AG04449 (cell line): ENCODE results near the gene CAPRIN2.

Source experiments
- CTCF ChIA-PET: fragments of 350-600 bp; formaldehyde crosslinking; extraction: SDS; loops from one replicate; lab custom pipeline; 2021; ENCODE audit warnings: antibody characterized with exemption; lab: Yijun Ruan, JAX
- POLR2A ChIA-PET: fragments of 400-600, 350-600 bp; formaldehyde crosslinking; extraction: SDS; loops from one replicate; lab custom pipeline; 2020; ENCODE audit warnings: antibody characterized with exemption, inconsistent platforms; lab: Yijun Ruan, JAX
- DNase-seq: peaks from one replicate; pipeline ENCODE4 v3.0.0-alpha.2; 2010; ENCODE audit warnings: low read depth, low spot score
- H3K4me3 ChIP-seq: 2 replicates; pipeline ENCODE4 v1.5.1; 2011; ENCODE audit warnings: low read depth, mild to moderate bottlenecking, control low read depth, low read length
- CTCF ChIP-seq: IDR thresholded peaks from one replicate; pipeline ENCODE4 v1.5.1; 2011; ENCODE audit warnings: mild to moderate bottlenecking, moderate library complexity, low read length, control low read depth, inconsistent platforms; ENCODE audit not compliant: insufficient read depth; ENCODE audit errors: missing control alignments

The CAPRIN2 gene

GRCh38 chr12:30748147-30748546 is 6.6 kb downstream of the CAPRIN2 start:
- POLR2A ChIA-PET: no interaction called here
- TF ChIP-seq CTCF: no peak
- no peak overlapping the region for H3K4me3 ChIP-seq
- CTCF ChIA-PET: no interaction called here
- DNase-seq: no peak

DNA sequence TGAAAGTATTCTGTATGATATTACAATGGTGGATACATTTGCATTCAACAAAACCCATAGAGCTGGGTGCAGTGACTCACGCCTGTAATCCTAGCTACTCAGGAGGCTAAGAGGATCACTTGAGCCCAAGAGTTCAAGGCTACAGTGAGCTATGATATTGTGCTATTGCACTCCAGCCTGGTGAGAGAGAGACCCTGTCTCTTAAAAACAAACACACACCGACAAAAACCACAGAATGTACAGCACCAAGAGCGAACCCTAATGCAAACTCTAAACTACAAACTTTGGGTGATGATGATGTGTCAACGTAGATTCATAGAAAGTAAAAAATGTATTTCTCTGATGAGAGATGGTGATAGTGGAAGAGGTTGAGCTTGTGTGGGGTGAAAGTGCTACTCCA is 8.6 kb downstream of the CAPRIN2 start:
- no peak for TF ChIP-seq CTCF
- no peak for DNase-seq
- CTCF ChIA-PET: interaction anchor here (1.5 kb wide), 1 partner anchor 61 kb away, joined by 6 read pairs; no protein-coding TSS in a partner anchor
- H3K4me3 ChIP-seq: no peak overlapping the region
- POLR2A ChIA-PET: no interaction called here

GRCh38 chr12:30744321-30744720 is 10.4 kb downstream of the CAPRIN2 start:
- ChIA-PET POLR2A (no interaction called here), CTCF (interaction anchor here (3.2 kb wide), 1 partner anchor 8 kb away, joined by 24 read pairs; no protein-coding TSS in a partner anchor)
- H3K4me3 ChIP-seq: no peak overlapping the region
- no peak for DNase-seq
- TF ChIP-seq CTCF: no peak

DNA sequence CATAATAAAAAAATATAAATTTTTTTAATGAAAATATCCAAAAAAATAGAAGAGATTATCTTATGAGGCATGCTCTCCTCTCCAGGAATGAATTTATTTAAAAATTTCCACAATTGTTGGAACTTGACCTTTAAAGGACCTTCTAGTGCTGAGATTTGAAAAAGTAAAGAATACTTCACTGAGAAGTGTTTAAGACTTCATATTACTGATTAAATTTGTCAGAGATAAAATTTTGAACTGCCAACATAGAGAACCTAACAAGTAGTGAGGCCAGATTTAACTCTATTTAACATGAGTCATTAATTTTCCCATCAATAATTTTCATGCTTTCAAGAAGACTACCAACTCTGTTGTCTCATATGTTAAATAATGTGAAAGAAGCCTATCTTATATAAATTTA is 14.5 kb downstream of the CAPRIN2 start:
- no peak for DNase-seq
- ChIA-PET CTCF (no interaction called here), POLR2A (no interaction called here)
- H3K4me3 ChIP-seq: no peak overlapping the region
- no peak for TF ChIP-seq CTCF

DNA sequence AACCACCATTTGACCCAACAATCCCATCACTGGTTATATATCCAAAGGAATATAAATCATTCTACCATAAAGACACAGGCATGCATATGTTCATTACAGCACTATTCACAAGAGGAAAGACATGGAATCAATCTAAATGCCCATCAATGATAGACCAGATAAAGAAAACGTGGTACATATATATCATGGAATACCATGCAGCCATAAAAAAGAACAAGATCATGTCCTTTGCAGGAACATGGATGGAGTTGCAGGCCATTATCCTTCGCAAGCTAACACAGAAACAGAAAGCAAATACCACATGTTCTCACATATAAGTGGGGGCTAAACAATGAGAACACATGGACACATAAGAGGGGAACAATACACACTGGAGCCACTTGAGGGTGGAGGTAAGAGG is 15.7 kb downstream of the CAPRIN2 start:
- no peak overlapping the region for H3K4me3 ChIP-seq
- ChIA-PET POLR2A (no interaction called here), CTCF (interaction anchor here (1.0 kb wide), 1 partner anchor 14 kb away, joined by 3 read pairs; no protein-coding TSS in a partner anchor)
- TF ChIP-seq CTCF: no peak
- DNase-seq: no peak

DNA sequence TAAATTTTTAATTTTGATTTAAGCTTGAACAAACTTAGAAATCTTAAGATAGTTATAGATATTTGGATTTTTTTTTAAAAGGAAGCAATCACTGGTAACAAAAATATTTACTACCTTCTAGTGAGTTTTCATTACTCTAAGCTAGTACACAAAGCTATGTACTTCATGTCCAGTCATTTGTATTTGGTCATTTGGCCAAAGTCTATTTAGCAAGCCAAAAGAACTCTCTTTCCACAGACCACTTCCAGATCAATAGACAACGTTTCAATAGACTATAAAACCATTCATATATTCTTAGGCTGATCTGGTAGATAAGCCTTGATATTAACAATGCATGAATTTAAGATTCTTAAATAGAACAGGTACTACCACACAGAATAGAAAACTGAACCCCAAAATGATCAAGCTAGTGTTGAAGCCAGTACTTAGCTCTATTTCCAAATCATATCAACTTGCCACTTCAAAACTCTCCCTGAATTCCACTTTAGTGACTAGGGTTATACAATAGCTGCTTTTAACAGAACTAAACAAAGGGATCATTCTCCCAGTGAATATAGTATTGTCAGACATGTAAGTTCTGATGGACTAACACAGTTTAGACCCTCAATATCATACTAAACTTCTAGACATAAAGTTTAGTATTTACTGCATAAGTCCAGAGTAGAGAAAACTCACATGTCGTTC is 21.7 kb downstream of the CAPRIN2 start:
- TF ChIP-seq CTCF: no peak
- DNase-seq: no peak
- POLR2A ChIA-PET: no interaction called here
- H3K4me3 ChIP-seq: no peak overlapping the region
- CTCF ChIA-PET: interaction anchor here (1.6 kb wide), 2 partner anchors 10 to 37 kb away, joined by 3 to 5 read pairs; partner anchors contain the start of gene IPO8
